AG04450 (cell line): ENCODE measurements around the gene C16orf95. TPM values are rescaled to one million over a fixed set of nuclear protein-coding genes. Genes with fewer than 3 reads are reported as not detected.

Experiments used
- CTCF ChIA-PET: fragments of 300-600, 350-600 bp; formaldehyde crosslinking; extraction: SDS; loops from one replicate; lab custom pipeline; 2022; ENCODE audit warnings: antibody characterized with exemption, inconsistent platforms; lab: Charles Lee
- POLR2A ChIA-PET: fragments of 350-600 bp; formaldehyde crosslinking; extraction: SDS; loops from one replicate; lab custom pipeline; 2021; ENCODE audit warnings: antibody characterized with exemption, inconsistent platforms; lab: Yijun Ruan, JAX
- DNase-seq: peaks from one replicate; pipeline ENCODE4 v3.0.0-alpha.2; 2011; ENCODE audit warnings: low read depth, low spot score
- H3K27ac ChIP-seq: one replicate; pipeline ENCODE4 v1.5.1; 2012; ENCODE audit warnings: low read depth, low read length, control low read depth
- H3K27me3 ChIP-seq: one replicate; pipeline ENCODE4 v1.6.0; 2012; ENCODE audit warnings: low read length; ENCODE audit not compliant: control insufficient read depth, insufficient read depth
- H3K4me3 ChIP-seq: 2 replicates; pipeline ENCODE4 v1.5.1; 2011; ENCODE audit warnings: mild to moderate bottlenecking, low read depth, low read length, control low read depth
- H3K9me3 ChIP-seq: 2 replicates; pipeline ENCODE4 v1.5.1; 2012; ENCODE audit warnings: low read length; ENCODE audit not compliant: control insufficient read depth, insufficient read depth
- CTCF ChIP-seq: IDR thresholded peaks from 2 replicates; pipeline ENCODE4 v1.5.1; 2011; ENCODE audit warnings: low read depth, low read length, control low read depth, inconsistent platforms
- polyA plus RNA-seq: library from polyadenylated mRNA; depleted of rRNA; stranded (reverse); fragments of >200 nt; gene quantifications from 2 replicates; pipeline ENCODE4 v1.2.3, GENCODE V29; 2011

Gene C16orf95
- polyA plus RNA-seq, 1 experiment: 2.0 TPM

DNA sequence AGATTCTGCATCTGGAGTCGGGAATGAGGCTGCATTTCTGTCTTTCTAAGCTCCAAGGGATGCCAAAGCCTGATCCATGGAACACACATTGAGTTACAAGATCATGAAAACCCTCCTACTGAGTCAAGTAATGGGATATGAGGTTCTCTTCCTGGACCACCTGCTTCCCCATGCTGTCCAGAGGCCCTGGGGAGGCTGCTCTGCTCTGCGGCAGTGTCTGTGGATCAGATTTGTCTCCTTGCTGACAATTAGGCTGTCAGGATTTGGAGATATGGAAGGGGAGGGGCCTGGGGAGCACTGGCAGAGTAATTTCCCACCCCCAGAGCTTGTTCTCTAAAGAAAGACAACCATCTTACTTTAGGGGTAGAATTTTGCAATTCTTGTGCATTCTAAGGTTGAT is 33.0 kb downstream of the C16orf95 start:
- CTCF ChIA-PET: interaction anchor here (1.1 kb wide), 1 partner anchor 719 kb away, joined by 3 read pairs; no protein-coding TSS in a partner anchor
- POLR2A ChIA-PET: no interaction called here

DNA sequence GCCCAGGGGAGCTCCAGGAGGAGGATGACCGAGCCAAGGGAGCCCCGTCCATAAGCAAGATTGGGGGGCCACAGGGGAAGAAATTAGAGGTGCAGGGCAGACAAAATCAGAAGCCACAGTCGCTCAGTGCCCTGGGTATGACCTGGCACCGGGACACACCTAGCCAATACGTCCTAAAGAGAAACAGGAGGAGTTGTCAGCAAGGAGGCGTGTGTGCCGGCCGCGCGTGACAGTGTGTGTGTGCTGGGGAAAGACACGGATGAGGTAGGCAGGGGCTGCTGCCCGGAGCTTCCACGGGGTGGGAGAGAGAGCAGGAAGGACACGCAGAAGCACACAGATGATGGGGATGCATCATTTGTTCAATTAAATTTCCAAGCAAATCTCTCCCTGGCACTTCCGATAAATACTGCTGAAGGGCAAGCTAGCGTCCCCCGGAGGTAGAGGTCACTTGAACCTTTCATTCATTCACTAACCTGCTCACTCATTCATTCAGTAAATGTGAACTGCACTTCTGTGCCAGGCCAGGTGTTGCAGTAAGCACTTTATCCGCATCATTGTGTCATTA is 38.0 kb downstream of the C16orf95 start:
- ChIA-PET CTCF (interaction anchor here (0.6 to 5.4 kb wide), 23 partner anchors 10 to 721 kb away, joined by 3 to 55 read pairs (median 4); no protein-coding TSS in a partner anchor), POLR2A (interaction anchor here (0.6 kb wide), 2 partner anchors 201 to 216 kb away, joined by 3 to 4 read pairs; no protein-coding TSS in a partner anchor)
- Histone ChIP-seq H3K9me3 (no peaks in the 10 kb centered on the region), H3K27ac (no peak overlapping the region), H3K4me3 (no peak overlapping the region), H3K27me3 (peaks cover under 1% of the 10 kb centered on the region)
- no peak for TF ChIP-seq CTCF
- DNase-seq: no peak

More for the DNA sequence above, 33.0 kb downstream of the C16orf95 start:
- Histone ChIP-seq H3K27me3 (peaks cover 10% of the 10 kb centered on the region), H3K4me3 (no peak overlapping the region), H3K9me3 (peaks cover 8% of the 10 kb centered on the region), H3K27ac (no peak overlapping the region)
- TF ChIP-seq CTCF: no peak
- DNase-seq: no peak

DNA sequence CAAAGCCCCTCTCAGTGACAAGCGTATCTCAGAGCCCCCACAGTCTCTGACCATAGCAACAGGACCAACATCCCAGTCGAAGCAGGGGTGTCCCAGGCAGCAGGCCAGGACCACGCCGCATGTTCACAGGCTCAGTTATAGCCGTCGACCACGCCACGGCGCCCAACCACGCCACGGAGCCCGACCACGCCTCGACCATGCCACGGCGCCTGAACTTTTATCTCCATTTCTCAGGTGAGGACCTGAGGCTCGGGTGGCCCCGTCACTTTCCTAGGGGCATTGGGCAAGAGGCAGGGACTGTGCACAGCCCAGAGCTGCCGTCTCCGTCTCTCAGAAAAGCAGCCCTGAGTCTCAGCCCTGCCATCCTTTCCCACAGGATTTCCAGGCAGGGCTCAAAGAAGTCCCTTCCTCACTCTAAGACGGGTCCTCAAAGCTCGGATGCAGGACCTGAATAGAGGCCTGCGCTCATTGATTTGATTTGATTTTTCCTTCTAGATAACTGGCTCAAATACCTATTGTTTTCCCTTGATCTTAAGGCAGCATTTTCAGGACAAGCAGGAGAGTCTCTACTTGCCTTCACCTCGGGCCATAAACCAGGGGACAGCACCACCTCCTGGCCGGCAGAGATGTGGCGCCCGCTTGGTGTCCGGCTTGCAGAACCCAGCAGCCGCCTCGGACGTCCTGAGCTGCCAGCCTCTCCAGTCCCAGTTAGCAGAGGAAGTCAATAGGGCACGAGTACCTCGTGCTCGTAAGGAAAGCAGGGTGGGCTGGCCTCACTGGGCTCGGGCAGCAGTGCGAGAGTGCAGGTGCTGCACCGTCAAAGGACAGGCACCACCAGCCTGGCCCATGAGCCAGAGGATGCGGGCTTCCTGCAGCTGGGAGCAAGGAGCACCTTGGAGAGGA is 38.8 kb downstream of the C16orf95 start:
- peak; percentile 96 for TF ChIP-seq CTCF
- ChIA-PET POLR2A (no interaction called here), CTCF (interaction anchor here (0.5 to 5.4 kb wide), 26 partner anchors 10 to 720 kb away, joined by 3 to 55 read pairs (median 4); no protein-coding TSS in a partner anchor)
- H3K4me3 ChIP-seq: no peak overlapping the region
- no peak overlapping the region for H3K27ac ChIP-seq
- H3K9me3 ChIP-seq: no peaks in the 10 kb centered on the region
- no peaks in the 10 kb centered on the region for H3K27me3 ChIP-seq
- peak; percentile 68 for DNase-seq

- no peak for TF ChIP-seq CTCF
- POLR2A ChIA-PET: no interaction called here
- no peaks in the 10 kb centered on the region for H3K27me3 ChIP-seq
- no peak for DNase-seq
- no peak overlapping the region for H3K27ac ChIP-seq
- CTCF ChIA-PET: interaction anchor here (2.5 to 5.4 kb wide), 3 partner anchors 151 to 714 kb away, joined by 8 to 55 read pairs (median 52); no protein-coding TSS in a partner anchor
- H3K9me3 ChIP-seq: no peaks in the 10 kb centered on the region
- H3K4me3 ChIP-seq: no peak overlapping the region
Measured at GRCh38 chr16:87276924-87277323, 40.3 kb downstream of the C16orf95 start.
